Thoracic aorta (tissue), 2 donors: ENCODE results near the gene YIPF3. TPM values are rescaled to one million over a fixed set of nuclear protein-coding genes. Genes with fewer than 3 reads are reported as not detected.

Experiments used
- ATAC-seq: fragments of 150-250 bp; one replicate; pipeline ENCODE4 v1.8.0; 2017; ENCODE audit warnings: low read depth; ENCODE audit not compliant: insufficient number of reproducible peaks, low FRiP score
- DNase-seq: peaks from one replicate; pipeline ENCODE4 v3.0.0-alpha.2; 2020; ENCODE audit warnings: low spot score
- H3K27ac ChIP-seq, 2 donors: fragments of 200-600 bp; sonication (generic); 1 replicate in 1 of 2; 2 replicates in 1 of 2; pipeline ENCODE4 v1.5.1; 2016; ENCODE audit warnings: mild to moderate bottlenecking in 2 of 2, moderate library complexity in 2 of 2
- H3K27me3 ChIP-seq: fragments of 200-600 bp; sonication (generic); replicated peaks from 2 replicates; pipeline ENCODE4 v1.6.0; 2016; ENCODE audit warnings: mild to moderate bottlenecking; ENCODE audit not compliant: insufficient read depth
- H3K36me3 ChIP-seq: fragments of 200-600 bp; sonication (generic); one replicate; pipeline ENCODE4 v1.5.1; 2016
- H3K4me1 ChIP-seq, 2 donors: fragments of 200-600 bp; sonication (generic); 1 replicate in 1 of 2; 2 replicates in 1 of 2; pipeline versions ENCODE4 v1.5.1 to v1.6.0; 2016; ENCODE audit warnings: low read depth in 2 of 2, mild to moderate bottlenecking in 1 of 2; ENCODE audit not compliant: control insufficient read depth in 1 of 2
- H3K4me3 ChIP-seq: fragments of 200-600 bp; sonication (generic); 2 replicates; pipeline ENCODE4 v1.5.1; 2016; ENCODE audit warnings: mild to moderate bottlenecking
- H3K9me3 ChIP-seq: fragments of 200-600 bp; sonication (generic); 2 replicates; pipeline ENCODE4 v1.5.1; 2016
- CTCF ChIP-seq: fragments of 200-600 bp; sonication (generic); IDR thresholded peaks from one replicate; pipeline ENCODE4 v1.5.1; 2019; ENCODE audit warnings: antibody characterized with exemption
- total RNA-seq, 2 donors: library from RNA; depleted of rRNA; stranded (reverse); fragments of >200 nt; gene quantifications; one replicate each; pipeline versions ENCODE4 v1.1.0 to v1.2.3, GENCODE V29; 2016

YIPF3 gene
- total RNA-seq, 2 donors from 2014 or later: 92.2 to 160 TPM

- Histone ChIP-seq H3K9me3 (no peaks in the 10 kb centered on the region), H3K27ac (no peak overlapping the region), H3K4me3 (no peak overlapping the region), H3K4me1 (peaks cover 0 to 6% of the 10 kb centered on the region in 2 donors), H3K36me3 (peaks cover 66% of the 10 kb centered on the region), H3K27me3 (no peaks in the 10 kb centered on the region)
- no peak for ATAC-seq
- no peak for TF ChIP-seq CTCF
- DNase-seq: no peak
These were observed 6.6 kb upstream of the YIPF3 start for GRCh38 chr6:43523284-43523683.

GRCh38 chr6:43522547-43523261, 6.0 kb upstream of the YIPF3 start:
- Histone ChIP-seq H3K27ac (no peak overlapping the region), H3K4me3 (no peak overlapping the region), H3K4me1 (peaks cover 0 to 12% of the 10 kb centered on the region in 2 donors), H3K27me3 (no peaks in the 10 kb centered on the region), H3K9me3 (no peaks in the 10 kb centered on the region), H3K36me3 (peaks cover 62% of the 10 kb centered on the region)
- ATAC-seq (no peak), DNase-seq (no peak)
- TF ChIP-seq CTCF: no peak

- H3K4me1 ChIP-seq: peaks cover 0 to 17% of the 10 kb centered on the region in 2 donors
- TF ChIP-seq CTCF: no peak
- ATAC-seq: no peak
- H3K36me3 ChIP-seq: peaks cover 54% of the 10 kb centered on the region
- H3K27me3 ChIP-seq: no peaks in the 10 kb centered on the region
- no peak overlapping the region for H3K27ac ChIP-seq
- no peaks in the 10 kb centered on the region for H3K9me3 ChIP-seq
- H3K4me3 ChIP-seq: no peak overlapping the region
- no peak for DNase-seq
These were observed 5.1 kb upstream of the YIPF3 start for GRCh38 chr6:43521836-43522235.

- H3K27me3 ChIP-seq: no peaks in the 10 kb centered on the region
- no peaks in the 10 kb centered on the region for H3K9me3 ChIP-seq
- DNase-seq (no peak), ATAC-seq (no peak)
- H3K4me1 ChIP-seq: peaks cover 8 to 29% of the 10 kb centered on the region in 2 donors
- no peak overlapping the region for H3K4me3 ChIP-seq
- H3K36me3 ChIP-seq: peaks cover 46% of the 10 kb centered on the region
- no peak overlapping the region for H3K27ac ChIP-seq
- no peak for TF ChIP-seq CTCF
These were observed 3.4 kb upstream of the YIPF3 start for GRCh38 chr6:43520097-43520496.

- Histone ChIP-seq H3K4me3 (peak overlapping the region; percentile 99), H3K27ac (peak overlapping the region; percentile 57 to 91), H3K4me1 (peaks cover 8 to 39% of the 10 kb centered on the region in 2 donors), H3K36me3 (peaks cover 39% of the 10 kb centered on the region), H3K27me3 (no peaks in the 10 kb centered on the region), H3K9me3 (no peaks in the 10 kb centered on the region)
- no peak for ATAC-seq
- TF ChIP-seq CTCF: no peak
- no peak for DNase-seq
These were observed 1.0 kb upstream of the YIPF3 start for GRCh38 chr6:43517505-43518357.
